Caco-2 (cell line): ENCODE measurements around the gene MGLL. TPM values are rescaled to one million over a fixed set of nuclear protein-coding genes. Genes with fewer than 3 reads are reported as not detected.

Experiments
- BruUV-seq: library from RNA; stranded (reverse); fragments of 400-500 nt; replicated peaks from 2 replicates; lab custom pipeline; 2021; lab: Mats Ljungman, UMichigan
- CTCF ChIA-PET: fragments of 300-600 bp; sonication (Branson Sonifier 250); formaldehyde crosslinking; loops from one replicate; lab custom pipeline; 2022; ENCODE audit warnings: antibody characterized with exemption; lab: Charles Lee
- POLR2A ChIA-PET: fragments of 300-600 bp; sonication (Branson Sonifier 250); formaldehyde crosslinking; loops from one replicate; lab custom pipeline; 2022; ENCODE audit warnings: antibody characterized with exemption; lab: Charles Lee
- DNase-seq, 2 experiments: peaks; one replicate each; pipeline versions ENCODE4 v3.0.0 to v3.0.0-alpha.2; 2020 to 2022
- H3K27me3 ChIP-seq: replicated peaks from 2 replicates; pipeline ENCODE4 v1.6.0; 2011; ENCODE audit warnings: low read length; ENCODE audit not compliant: control insufficient read depth, insufficient read depth
- H3K36me3 ChIP-seq: 2 replicates; pipeline ENCODE4 v1.5.1; 2011; ENCODE audit warnings: low read length; ENCODE audit not compliant: control insufficient read depth, insufficient read depth
- H3K4me1 ChIP-seq: fragments of 250-450 bp; sonication (Bioruptor Pico); 2 replicates; pipeline ENCODE4 v1.5.1; 2020; ENCODE audit warnings: mild to moderate bottlenecking
- H3K4me3 ChIP-seq: 2 replicates; pipeline ENCODE4 v1.5.1; 2011; ENCODE audit warnings: low read depth, mild to moderate bottlenecking, control low read depth, low read length
- H3K9me3 ChIP-seq: fragments of 250-450 bp; sonication (Bioruptor Pico); 2 replicates; pipeline ENCODE4 v1.5.1; 2020; ENCODE audit warnings: mild to moderate bottlenecking, moderate library complexity
- H3K27ac Mint-ChIP-seq: one replicate; pipeline ENCODE4 v1.8.0; 2022; ENCODE audit warnings: mixed read lengths; ENCODE audit not compliant: unreplicated experiment
- H3K27me3 Mint-ChIP-seq: one replicate; pipeline ENCODE4 v1.8.0; 2022; ENCODE audit warnings: mixed read lengths; ENCODE audit not compliant: insufficient read depth, unreplicated experiment
- H3K36me3 Mint-ChIP-seq: one replicate; pipeline ENCODE4 v1.8.0; 2022; ENCODE audit warnings: mild to moderate bottlenecking, mixed read lengths; ENCODE audit not compliant: insufficient read depth, unreplicated experiment
- H3K4me1 Mint-ChIP-seq: one replicate; pipeline ENCODE4 v1.8.0; 2022; ENCODE audit warnings: low read depth, mixed read lengths; ENCODE audit not compliant: unreplicated experiment
- H3K4me3 Mint-ChIP-seq: one replicate; pipeline ENCODE4 v1.8.0; 2022; ENCODE audit warnings: mild to moderate bottlenecking, moderate library complexity, mixed read lengths; ENCODE audit not compliant: unreplicated experiment
- H3K9me3 Mint-ChIP-seq: one replicate; pipeline ENCODE4 v1.8.0; 2022; ENCODE audit warnings: mixed read lengths; ENCODE audit not compliant: unreplicated experiment
- CTCF ChIP-seq, 2 experiments: fragments of 200-600 bp in 1 of 2; IDR thresholded peaks; 1 replicate in 1 of 2; 2 replicates in 1 of 2; pipeline versions ENCODE4 v1.5.1 to v1.8.0; 2011 to 2022; ENCODE audit warnings: antibody characterized with exemption in 1 of 2, control low read depth in 1 of 2, inconsistent platforms in 1 of 2, low read depth in 1 of 2, low read length in 1 of 2, mild to moderate bottlenecking in 1 of 2, moderate library complexity in 1 of 2; ENCODE audit not compliant: insufficient read depth in 1 of 2, severe bottlenecking in 1 of 2, unreplicated experiment in 1 of 2
- intact Hi-C: fragments of 100-400 bp; cut with micrococcal nuclease; formaldehyde crosslinking; loops from one replicate; pipeline ENCODE4 v1.10.0; 2022; ENCODE audit not compliant: unreplicated experiment
- total RNA-seq: library from RNA; stranded (reverse); gene quantifications from 2 replicates; pipeline ENCODE4 v1.2.3, GENCODE V29; 2022

The MGLL gene
- total RNA-seq, 1 experiment from 2014 or later: 7.8 TPM

- POLR2A ChIA-PET: no interaction called here
- H3K4me3 ChIP-seq: no peak overlapping the region
- CTCF ChIA-PET: interaction anchor here (0.8 to 2.6 kb wide), 6 partner anchors 11 to 269 kb away, joined by 3 to 18 read pairs (median 7); partner anchors contain the start of gene MGLL
- intact Hi-C loops: loop anchor here (1.0 to 5.0 kb wide), 4 partner anchors 39 to 280 kb away; no protein-coding TSS in a partner anchor
- no TSS peak for BruUV-seq
- peaks cover 27% of the 10 kb centered on the region for H3K4me1 ChIP-seq
- peak; percentile 35 to 73 for TF ChIP-seq CTCF (IDR thresholded peaks at IDR 0.05; ENCODE audit: insufficient read depth in 1 of 2, low read depth in 1 of 2, low read length in 1 of 2, severe bottlenecking in 1 of 2, unreplicated experiment in 1 of 2)
- Mint-ChIP-seq H3K9me3 (no peaks in the 10 kb centered on the region), H3K27me3 (no peaks in the 10 kb centered on the region), H3K27ac (no peak overlapping the region), H3K4me1 (no peaks in the 10 kb centered on the region), H3K4me3 (no peak overlapping the region), H3K36me3 (peaks cover 4% of the 10 kb centered on the region)
- H3K9me3 ChIP-seq: no peaks in the 10 kb centered on the region
- H3K36me3 ChIP-seq: no peaks in the 10 kb centered on the region
- peak; percentile 70 to 81 for DNase-seq
- no peaks in the 10 kb centered on the region for H3K27me3 ChIP-seq
Measured at GRCh38 chr3:127690823-127691452, 131.4 kb downstream of the MGLL start.

DNA sequence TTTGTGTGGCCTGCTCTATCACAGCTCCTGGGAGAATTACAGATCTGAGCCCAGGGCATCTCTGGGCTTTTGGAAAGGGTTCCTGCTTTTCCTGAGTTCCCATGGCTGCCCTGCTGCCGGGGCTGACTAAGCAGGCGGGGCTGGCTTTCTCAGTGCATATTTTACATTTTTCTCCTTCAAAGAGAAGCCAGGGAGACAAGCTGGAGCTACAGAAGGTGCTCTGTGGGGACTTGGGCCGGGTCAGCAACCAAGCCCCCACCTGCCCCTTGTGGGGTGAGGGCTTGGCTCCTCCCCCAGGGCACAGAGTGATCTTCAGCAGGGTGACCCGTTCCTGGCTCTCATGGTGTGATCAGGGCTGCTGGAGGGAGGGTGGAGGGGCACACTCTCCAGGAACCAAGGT is 132.2 kb downstream of the MGLL start:
- intact Hi-C loops: loop anchor here (1.0 to 5.0 kb wide), 4 partner anchors 38 to 281 kb away; no protein-coding TSS in a partner anchor
- Mint-ChIP-seq H3K27me3 (no peaks in the 10 kb centered on the region), H3K9me3 (no peaks in the 10 kb centered on the region), H3K36me3 (peaks cover 4% of the 10 kb centered on the region), H3K27ac (peak overlapping the region; percentile 73), H3K4me3 (no peak overlapping the region), H3K4me1 (no peaks in the 10 kb centered on the region)
- Histone ChIP-seq H3K4me1 (peaks cover 27% of the 10 kb centered on the region), H3K9me3 (no peaks in the 10 kb centered on the region), H3K36me3 (no peaks in the 10 kb centered on the region), H3K27me3 (no peaks in the 10 kb centered on the region), H3K4me3 (no peak overlapping the region)
- DNase-seq: peak; percentile 68 to 69
- BruUV-seq: no TSS peak
- CTCF ChIA-PET: interaction anchor here (0.6 to 2.6 kb wide), 4 partner anchors 57 to 270 kb away, joined by 3 to 18 read pairs (median 7); no protein-coding TSS in a partner anchor
- POLR2A ChIA-PET: no interaction called here
- TF ChIP-seq CTCF (IDR thresholded peaks at IDR 0.05; ENCODE audit: insufficient read depth in 1 of 2, low read depth in 1 of 2, low read length in 1 of 2, severe bottlenecking in 1 of 2, unreplicated experiment in 1 of 2): no peak

GRCh38 chr3:127689266-127689860 is 133.0 kb downstream of the MGLL start:
- Histone ChIP-seq H3K4me1 (peaks cover 27% of the 10 kb centered on the region), H3K36me3 (no peaks in the 10 kb centered on the region), H3K9me3 (no peaks in the 10 kb centered on the region), H3K4me3 (no peak overlapping the region), H3K27me3 (no peaks in the 10 kb centered on the region)
- no TSS peak for BruUV-seq
- Mint-ChIP-seq H3K27me3 (no peaks in the 10 kb centered on the region), H3K4me3 (no peak overlapping the region), H3K4me1 (no peaks in the 10 kb centered on the region), H3K9me3 (no peaks in the 10 kb centered on the region), H3K36me3 (peaks cover 1% of the 10 kb centered on the region), H3K27ac (peak overlapping the region; percentile 73)
- intact Hi-C loops: no loop called here
- TF ChIP-seq CTCF (IDR thresholded peaks at IDR 0.05; ENCODE audit: insufficient read depth in 1 of 2, low read depth in 1 of 2, low read length in 1 of 2, severe bottlenecking in 1 of 2, unreplicated experiment in 1 of 2): no peak
- CTCF ChIA-PET: interaction anchor here (0.5 to 2.6 kb wide), 6 partner anchors 14 to 270 kb away, joined by 3 to 18 read pairs (median 4); no protein-coding TSS in a partner anchor
- peak in 1 of 2 experiments; percentile 26 for DNase-seq
- POLR2A ChIA-PET: no interaction called here
